Ovary (tissue), 3 donors: ENCODE measurements around the gene ATG4A.

Experiments
- CTCF ChIP-seq, 3 donors: fragments of 450-650 bp in 2 of 3; fragments of 200-600 bp in 1 of 3; IDR thresholded peaks; one replicate each; pipeline versions ENCODE4 v1.5.1 to v1.8.0; 2016 to 2022; ENCODE audit warnings: antibody characterized with exemption in 3 of 3, mild to moderate bottlenecking in 1 of 3
- EP300 ChIP-seq: sonication (generic); formaldehyde crosslinking; IDR thresholded peaks from one replicate; pipeline ENCODE4 v1.6.1; 2017; ENCODE audit warnings: antibody characterized with exemption
- POLR2A ChIP-seq: fragments of 450-650 bp; IDR thresholded peaks from one replicate; pipeline ENCODE4 v1.6.1; 2017; ENCODE audit warnings: antibody characterized with exemption, mild to moderate bottlenecking, moderate library complexity
- donor health status: DM: no; HTN: no; CAD: no.

GRCh38 chrX:108053218-108053617, 38.4 kb upstream of the ATG4A start:
- TF ChIP-seq POLR2A (no peak), CTCF (IDR thresholded peaks at IDR 0.05) (no peak), EP300 (no peak)
